H1 (cell line): ENCODE results near the gene POLR2M. TPM values are rescaled to one million over a fixed set of nuclear protein-coding genes. Genes with fewer than 3 reads are reported as not detected.
A peak's percentile ranks its signal among the peaks of the same experiment; 100 is the strongest.

Source experiments
- CTCF ChIA-PET: fragments of 300-600 bp; sonication (Branson Sonifier 250); formaldehyde crosslinking; loops from one replicate; lab custom pipeline; 2021; ENCODE audit not compliant: partially characterized antibody; lab: Charles Lee
- POLR2A ChIA-PET: fragments of 300-600 bp; sonication (Branson Sonifier 250); formaldehyde crosslinking; loops from one replicate; lab custom pipeline; 2021; ENCODE audit warnings: inconsistent platforms; ENCODE audit not compliant: partially characterized antibody; lab: Charles Lee
- DNase-seq, 2 experiments: peaks; one replicate each; pipeline versions ENCODE4 v3.0.0 to v3.0.0-alpha.2; 2010 to 2022; ENCODE audit warnings: low spot score in 2 of 2, low read depth in 1 of 2, mixed read lengths in 1 of 2
- FAIRE-seq: peaks from 2 replicates; lab custom pipeline; 2011; peaks lifted over from hg19 to GRCh38; lab: Jason Lieb, UNC
- H2AFZ ChIP-seq: 2 replicates; pipeline ENCODE4 v1.8.1; 2012; ENCODE audit warnings: low read length, inconsistent platforms
- H2AK5ac ChIP-seq: 2 replicates; pipeline ENCODE4 v1.6.1; 2013; ENCODE audit warnings: low read depth, low read length
- H2BK120ac ChIP-seq: replicated peaks from 2 replicates; pipeline ENCODE3; 2013; ENCODE audit warnings: low read depth, low read length, inconsistent platforms
- H2BK12ac ChIP-seq: 2 replicates; pipeline ENCODE4 v1.6.1; 2013; ENCODE audit warnings: low read depth, low read length
- H2BK15ac ChIP-seq: 2 replicates; pipeline ENCODE4 v1.6.1; 2013; ENCODE audit warnings: low read length
- H2BK20ac ChIP-seq: 2 replicates; pipeline ENCODE4 v1.6.1; 2013; ENCODE audit warnings: low read length
- H2BK5ac ChIP-seq: 2 replicates; pipeline ENCODE4 v1.6.1; 2013; ENCODE audit warnings: low read depth, low read length
- H3K14ac ChIP-seq: 2 replicates; pipeline ENCODE4 v1.6.1; 2013; ENCODE audit warnings: inconsistent platforms; ENCODE audit not compliant: insufficient read length
- H3K18ac ChIP-seq: 2 replicates; pipeline ENCODE4 v1.6.1; 2013; ENCODE audit warnings: low read length; ENCODE audit errors: extremely low read depth
- H3K23ac ChIP-seq: 2 replicates; pipeline ENCODE4 v1.6.1; 2013; ENCODE audit warnings: inconsistent platforms; ENCODE audit not compliant: insufficient read length
- H3K23me2 ChIP-seq: 2 replicates; pipeline ENCODE4 v1.6.1; 2013; ENCODE audit warnings: low read depth, low read length
- H3K27ac ChIP-seq: 2 replicates; pipeline ENCODE4 v1.6.1; 2011; ENCODE audit warnings: low read depth, low read length, inconsistent platforms
- H3K27me3 ChIP-seq, 4 experiments: replicated peaks in 1 of 4; 1 replicate in 1 of 4; 2 replicates in 3 of 4; pipeline versions ENCODE4 v1.6.1 to v1.8.1; 2011 to 2013; ENCODE audit warnings: low read length in 3 of 4, mild to moderate bottlenecking in 3 of 4, inconsistent platforms in 2 of 4, mixed read lengths in 2 of 4, moderate library complexity in 1 of 4; ENCODE audit not compliant: control insufficient read depth in 3 of 4, insufficient read depth in 3 of 4; ENCODE audit errors: extremely low read depth in 1 of 4
- H3K36me3 ChIP-seq, 4 experiments: 2 replicates each; pipeline versions ENCODE4 v1.6.1 to v1.8.1; 2011 to 2013; ENCODE audit warnings: mild to moderate bottlenecking in 4 of 4, low read length in 3 of 4, moderate library complexity in 2 of 4, control low read depth in 1 of 4, inconsistent platforms in 1 of 4; ENCODE audit not compliant: insufficient read depth in 4 of 4, control insufficient read depth in 2 of 4
- H3K4ac ChIP-seq: replicated peaks from 2 replicates; pipeline ENCODE3; 2013; ENCODE audit warnings: low read length, low read depth, mixed read lengths, inconsistent platforms; ENCODE audit not compliant: insufficient read length
- H3K4me1 ChIP-seq, 4 experiments: replicated peaks in 1 of 4; 1 replicate in 1 of 4; 2 replicates in 3 of 4; pipeline versions ENCODE4 v1.6.1 to v1.8.1; 2011 to 2013; ENCODE audit warnings: low read length in 3 of 4, inconsistent platforms in 2 of 4, mixed read lengths in 1 of 4; ENCODE audit not compliant: insufficient read depth in 4 of 4, control insufficient read depth in 3 of 4
- H3K4me2 ChIP-seq, 2 experiments: 2 replicates each; pipeline versions ENCODE4 v1.6.1 to v1.8.1; 2011 to 2013; ENCODE audit warnings: low read depth in 2 of 2, low read length in 2 of 2, control low read depth in 1 of 2, inconsistent platforms in 1 of 2, mild to moderate bottlenecking in 1 of 2; ENCODE audit not compliant: insufficient read depth in 1 of 2
- H3K4me3 ChIP-seq, 4 experiments: fragments of 200-600, 300-600 bp in 1 of 4; sonication (generic), shearing (Covaris generic), sonication (Bioruptor Twin) in 1 of 4; 2 replicates each; pipeline versions ENCODE4 v1.5.1 to v1.8.1; 2011 to 2016; ENCODE audit warnings: low read length in 4 of 4, low read depth in 3 of 4, control low read depth in 2 of 4, inconsistent platforms in 2 of 4, mild to moderate bottlenecking in 2 of 4, mixed read lengths in 1 of 4, moderate library complexity in 1 of 4; ENCODE audit not compliant: insufficient read depth in 2 of 4; ENCODE audit errors: extremely low read depth in 1 of 4
- H3K56ac ChIP-seq: replicated peaks from 2 replicates; pipeline ENCODE3; 2013; ENCODE audit warnings: low read depth, mild to moderate bottlenecking, mixed read lengths, low read length, inconsistent platforms; ENCODE audit not compliant: insufficient read length
- H3K79me1 ChIP-seq: 2 replicates; pipeline ENCODE4 v1.6.1; 2013; ENCODE audit warnings: low read depth, low read length, control low read depth
- H3K79me2 ChIP-seq, 2 experiments: 2 replicates each; pipeline versions ENCODE4 v1.6.1 to v1.8.1; 2012 to 2013; ENCODE audit warnings: low read length in 2 of 2, mild to moderate bottlenecking in 2 of 2, inconsistent platforms in 1 of 2; ENCODE audit not compliant: insufficient read depth in 2 of 2, control insufficient read depth in 1 of 2
- H3K9ac ChIP-seq, 4 experiments: replicated peaks in 1 of 4; 1 replicate in 1 of 4; 2 replicates in 3 of 4; pipeline versions ENCODE4 v1.6.1 to v1.8.1; 2011 to 2013; ENCODE audit warnings: low read depth in 3 of 4, low read length in 3 of 4, control low read depth in 2 of 4, mild to moderate bottlenecking in 2 of 4, moderate library complexity in 2 of 4, inconsistent platforms in 1 of 4; ENCODE audit errors: extremely low read depth in 1 of 4
- H3K9me3 ChIP-seq, 2 experiments: 2 replicates each; pipeline versions ENCODE4 v1.6.1 to v1.8.1; 2012 to 2013; ENCODE audit warnings: mild to moderate bottlenecking in 2 of 2, moderate library complexity in 2 of 2, control low read depth in 1 of 2, inconsistent platforms in 1 of 2, low read depth in 1 of 2, low read length in 1 of 2, mixed read lengths in 1 of 2; ENCODE audit not compliant: insufficient read depth in 2 of 2
- H4K20me1 ChIP-seq, 2 experiments: replicated peaks in 1 of 2; 2 replicates each; pipeline versions ENCODE3 to v1.8.1; 2011 to 2013; ENCODE audit warnings: inconsistent platforms in 2 of 2, low read length in 2 of 2, mild to moderate bottlenecking in 1 of 2; ENCODE audit not compliant: insufficient read depth in 2 of 2, control insufficient read depth in 1 of 2
- H4K5ac ChIP-seq: 2 replicates; pipeline ENCODE4 v1.6.1; 2013; ENCODE audit warnings: low read length, low read depth, mixed read lengths, inconsistent platforms; ENCODE audit not compliant: insufficient read length
- H4K8ac ChIP-seq: 2 replicates; pipeline ENCODE4 v1.8.0; 2013; ENCODE audit warnings: mild to moderate bottlenecking, moderate library complexity, low read length, inconsistent platforms; ENCODE audit not compliant: insufficient read depth; ENCODE audit errors: extremely low read depth
- H4K91ac ChIP-seq: replicated peaks from 2 replicates; pipeline ENCODE3; 2013; ENCODE audit warnings: low read length, mixed read lengths, inconsistent platforms; ENCODE audit not compliant: insufficient read length
- RAD21 ChIP-seq, 2 experiments: IDR thresholded peaks in 1 of 2; conservative IDR thresholded peaks in 1 of 2; 2 replicates each; pipeline ENCODE4 v1.6.1; 2011; ENCODE audit warnings: low read depth in 2 of 2, low read length in 2 of 2, improper control_type of control experiment in 1 of 2, inconsistent platforms in 1 of 2, mild to moderate bottlenecking in 1 of 2, moderate library complexity in 1 of 2
- TAF7 ChIP-seq: optimal IDR thresholded peaks from 2 replicates; pipeline ENCODE3; 2011; ENCODE audit warnings: low read depth, mild to moderate bottlenecking, inconsistent platforms, low read length, moderate library complexity, borderline replicate concordance
- WGBS, 2 experiments: shearing (Covaris generic) in 1 of 2; methylation state at CpG; one replicate each; pipeline versions ENCODE4 v1.1.6 to v1.1.7; 2013 to 2015; ENCODE audit warnings: low lambda C conversion rate in 2 of 2, mixed read lengths in 2 of 2, inconsistent platforms in 1 of 2, low coverage in 1 of 2, missing lambda C conversion rate in 1 of 2; ENCODE audit not compliant: insufficient replicate concordance in 2 of 2, insufficient coverage in 1 of 2, insufficient read length in 1 of 2; ENCODE audit errors: extremely low coverage in 1 of 2, missing lambda C conversion rate in 1 of 2; 5-methylcytosine and 5-hydroxymethylcytosine counted together
- polyA plus RNA-seq, 7 experiments: library from polyadenylated mRNA; depleted of rRNA in 3 of 7; stranded (reverse) in 5 of 7; unstranded in 2 of 7; fragments of >200 nt in 5 of 7; fragments of 200-250 nt in 2 of 7; gene quantifications; 1 replicate in 5 of 7; 2 replicates in 1 of 7; 4 replicates in 1 of 7; pipeline versions ENCODE4 v1.2.1 to v1.2.3, GENCODE V29; 2011 to 2013; ENCODE audit warnings: missing spikeins in 2 of 7, mixed read lengths in 2 of 7
- total RNA-seq: library from RNA; stranded (reverse); fragmentation: NEBNext Ultra II Directional; extraction: Animal tissue kit (Norgen Biotek cat#: 25700); gene quantifications from 2 replicates; pipeline ENCODE4 v1.2.1, GENCODE V29; 2021
- TF ChIP-seq, protein P1 (sequence below), 3 experiments: IDR thresholded peaks; 1 replicate in 2 of 3; 2 replicates in 1 of 3; pipeline versions ENCODE4 v1.5.1 to v1.6.1; 2011; ENCODE audit warnings: low read length in 3 of 3, mild to moderate bottlenecking in 3 of 3, inconsistent platforms in 2 of 3, low read depth in 1 of 3, moderate library complexity in 1 of 3; ENCODE audit not compliant: insufficient read depth in 1 of 3; ENCODE audit errors: control extremely low read depth in 1 of 3

The POLR2M gene
- total and polyA plus RNA-seq, 2 of the 8 experiments (the other 6 are each of a cell fraction or from before 2014, with no cell fraction given), result 32.7 to 55.1 TPM

DNA sequence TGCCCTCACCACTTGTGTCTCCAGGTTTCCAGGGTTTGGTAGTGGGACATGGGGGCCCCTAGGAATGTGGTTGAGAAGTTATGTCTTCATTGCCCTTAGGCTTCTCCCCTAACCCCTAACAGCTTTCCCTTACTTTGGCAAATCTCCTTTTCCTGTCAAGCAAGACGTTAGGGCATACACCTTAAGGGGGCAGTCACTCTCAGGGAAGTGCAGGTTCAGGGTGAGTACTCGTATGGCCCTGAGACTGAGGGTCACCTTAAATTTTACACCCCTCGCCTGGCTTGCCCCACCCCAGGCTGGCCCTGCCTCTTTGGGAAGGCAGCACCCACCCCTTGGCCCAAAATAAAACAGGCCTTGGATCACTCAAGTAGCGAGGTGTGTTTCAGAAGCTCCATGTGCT lies 33.5 kb downstream of the POLR2M start:
- Histone ChIP-seq H2BK12ac (no peak overlapping the region), H3K79me1 (no peaks in the 10 kb centered on the region), H4K8ac (no peak overlapping the region), H2BK15ac (no peak overlapping the region), H3K4me3 (no peak overlapping the region), H4K91ac (no peak overlapping the region), H3K79me2 (no peaks in the 10 kb centered on the region), H3K56ac (no peak overlapping the region), H3K4me1 (no peaks in the 10 kb centered on the region), H4K20me1 (no peaks in the 10 kb centered on the region), H2AK5ac (no peak overlapping the region), H3K23ac (no peak overlapping the region), H2BK20ac (no peak overlapping the region), H4K5ac (no peak overlapping the region), H3K9ac (no peak overlapping the region), H2BK120ac (no peak overlapping the region), H2AFZ (no peak overlapping the region), H3K23me2 (no peaks in the 10 kb centered on the region), H3K36me3 (no peaks in the 10 kb centered on the region), H3K4ac (no peak overlapping the region), H2BK5ac (no peak overlapping the region), H3K18ac (0 out of 2 replicates have a peak overlapping the region, but pooled peaks have one; percentile 3), H3K27me3 (no peaks in the 10 kb centered on the region), H3K4me2 (no peak overlapping the region), H3K27ac (no peak overlapping the region), H3K14ac (no peak overlapping the region), H3K9me3 (no peaks in the 10 kb centered on the region)
- no peak for DNase-seq
- no peak for FAIRE-seq
- CTCF ChIA-PET, result interaction anchor here (1.0 to 27.9 kb wide), 8 partner anchors 8 to 331 kb away, joined by 3 to 530 read pairs (median 5); no protein-coding TSS in a partner anchor
- peak; percentile 39 to 49 for TF ChIP-seq RAD21 (IDR thresholded peaks at IDR 0.05 in 1 of 2, conservative IDR thresholded peaks at IDR 0.05 in 1 of 2; ENCODE audit: low read depth in 2 of 2, low read length in 2 of 2)
- TF ChIP-seq, protein P1, sequence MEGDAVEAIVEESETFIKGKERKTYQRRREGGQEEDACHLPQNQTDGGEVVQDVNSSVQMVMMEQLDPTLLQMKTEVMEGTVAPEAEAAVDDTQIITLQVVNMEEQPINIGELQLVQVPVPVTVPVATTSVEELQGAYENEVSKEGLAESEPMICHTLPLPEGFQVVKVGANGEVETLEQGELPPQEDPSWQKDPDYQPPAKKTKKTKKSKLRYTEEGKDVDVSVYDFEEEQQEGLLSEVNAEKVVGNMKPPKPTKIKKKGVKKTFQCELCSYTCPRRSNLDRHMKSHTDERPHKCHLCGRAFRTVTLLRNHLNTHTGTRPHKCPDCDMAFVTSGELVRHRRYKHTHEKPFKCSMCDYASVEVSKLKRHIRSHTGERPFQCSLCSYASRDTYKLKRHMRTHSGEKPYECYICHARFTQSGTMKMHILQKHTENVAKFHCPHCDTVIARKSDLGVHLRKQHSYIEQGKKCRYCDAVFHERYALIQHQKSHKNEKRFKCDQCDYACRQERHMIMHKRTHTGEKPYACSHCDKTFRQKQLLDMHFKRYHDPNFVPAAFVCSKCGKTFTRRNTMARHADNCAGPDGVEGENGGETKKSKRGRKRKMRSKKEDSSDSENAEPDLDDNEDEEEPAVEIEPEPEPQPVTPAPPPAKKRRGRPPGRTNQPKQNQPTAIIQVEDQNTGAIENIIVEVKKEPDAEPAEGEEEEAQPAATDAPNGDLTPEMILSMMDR (IDR thresholded peaks at IDR 0.05; ENCODE audit: control extremely low read depth in 1 of 3, insufficient read depth in 1 of 3, low read depth in 1 of 3, low read length in 3 of 3), result peak; percentile 24 to 48 (median 32)
- no peak for TF ChIP-seq TAF7
- 56% methylated on average over 4 of the region's 4 CpGs; no CpG with 5 or more reads in 1 of the 2 experiments for WGBS, 2 experiments
- POLR2A ChIA-PET, result no interaction called here
